Stimulated activated CD8-positive, alpha-beta memory T cell treated with anti-CD3 and anti-CD28 coated beads, Interleukin-7, amount 100 ng/mL, for 48 hours (primary cell): Measurements from ENCODE around the gene STK39.
"Not testable (repeated sequence)": the region's sequence is repeated elsewhere in the genome, so short reads cannot be mapped to it uniquely, and the experiment has no call there.

Experiments
- DNase-seq, 2 donors: peaks; one replicate each; pipeline ENCODE4 v3.0.0-alpha.2; 2020; ENCODE audit warnings: low read depth in 1 of 2; ENCODE audit errors: extremely low read depth in 1 of 2

Gene STK39

DNA sequence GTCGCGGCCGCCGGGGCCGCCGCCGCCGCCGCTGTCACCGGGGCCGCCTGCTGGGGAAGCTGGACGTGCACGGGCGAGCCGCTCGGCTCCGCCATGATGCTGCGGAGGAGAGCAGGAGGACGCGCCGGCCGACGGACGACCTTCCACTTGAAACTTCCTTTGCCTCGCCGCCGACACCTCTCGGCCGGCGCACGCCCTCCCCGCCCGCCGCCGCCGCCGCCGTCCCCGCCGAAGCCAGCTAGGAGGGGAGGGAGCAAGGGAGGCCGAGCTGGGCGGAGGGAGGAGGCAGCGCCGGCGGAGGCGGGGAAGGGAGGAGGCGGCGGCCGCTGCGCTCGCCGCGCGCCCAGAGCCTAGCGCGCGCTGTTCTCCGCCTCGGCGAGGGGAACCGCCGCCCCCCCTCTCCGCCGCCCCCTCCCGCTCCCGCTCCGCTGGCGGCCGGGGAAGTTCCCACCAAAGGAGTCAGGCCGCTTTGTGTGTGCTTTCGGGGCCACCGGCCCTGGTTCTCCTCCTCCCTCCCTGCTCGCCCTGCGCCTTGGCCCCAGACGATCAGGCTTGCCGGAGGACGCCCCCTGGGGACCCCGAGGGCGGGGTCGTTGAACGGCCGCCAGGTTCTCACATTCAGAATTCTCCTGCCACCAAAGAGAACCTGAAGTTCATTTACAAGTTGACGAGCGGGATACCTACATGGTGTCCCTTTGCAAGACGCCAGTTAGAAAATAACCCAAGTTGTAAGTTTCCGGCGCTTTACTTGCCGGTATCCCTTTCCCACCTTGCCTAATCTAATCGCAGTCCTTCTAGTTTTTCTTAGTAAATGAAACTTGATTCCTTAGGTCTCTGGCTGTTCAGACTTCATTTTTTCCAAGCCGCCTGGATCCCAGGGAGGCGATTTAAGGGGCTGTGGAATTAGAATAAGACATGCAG, at the start of gene STK39:
Gene STK39 (minus strand): TSS at position 255 of the 921 bp plus-strand sequence. CDS start 160 bp downstream, at position 95.
- peak; percentile 59 to 63 for DNase-seq

GRCh38 chr2:168295051-168295450, 47.7 kb upstream of the STK39 start:
- DNase-seq, result no peak

DNA sequence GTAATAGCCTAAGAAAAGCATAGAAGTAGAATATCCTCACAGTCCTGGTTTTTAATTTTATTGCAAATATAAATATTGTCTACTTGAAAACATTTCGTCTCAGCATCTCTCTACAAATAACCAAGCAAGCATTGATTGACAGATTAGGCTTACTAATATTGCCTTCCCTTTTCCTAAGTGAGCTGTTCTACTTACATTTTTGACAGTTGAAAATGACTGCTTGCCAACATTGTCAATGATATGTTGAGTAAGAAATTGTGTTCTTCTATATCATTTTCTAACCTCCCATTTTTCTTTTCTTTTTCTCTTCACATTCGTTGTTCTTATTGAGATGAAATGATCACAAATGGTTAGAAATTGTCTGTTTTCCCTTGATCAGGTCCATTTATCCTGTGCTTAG, 47.0 kb upstream of the STK39 start:
- no peak for DNase-seq

DNA sequence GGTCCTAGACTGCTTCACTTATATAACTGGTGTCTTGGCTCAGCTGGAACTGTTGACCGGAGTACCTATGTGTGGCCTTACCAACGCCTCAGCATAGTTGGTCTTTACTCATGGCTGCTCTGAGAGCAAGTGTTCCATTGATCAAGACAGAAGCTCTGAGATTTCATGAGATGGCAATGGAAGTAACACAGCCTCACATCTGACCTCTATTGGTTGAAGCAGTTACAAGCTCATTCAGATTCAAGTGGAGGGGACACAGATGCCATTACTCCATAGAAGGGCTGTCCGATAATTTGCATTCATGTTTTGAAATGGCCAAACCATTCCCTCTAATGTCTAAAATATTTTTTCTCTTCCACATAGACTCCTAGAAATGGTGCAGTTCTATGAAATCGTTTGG, 46.4 kb upstream of the STK39 start:
- no peak for DNase-seq

DNA sequence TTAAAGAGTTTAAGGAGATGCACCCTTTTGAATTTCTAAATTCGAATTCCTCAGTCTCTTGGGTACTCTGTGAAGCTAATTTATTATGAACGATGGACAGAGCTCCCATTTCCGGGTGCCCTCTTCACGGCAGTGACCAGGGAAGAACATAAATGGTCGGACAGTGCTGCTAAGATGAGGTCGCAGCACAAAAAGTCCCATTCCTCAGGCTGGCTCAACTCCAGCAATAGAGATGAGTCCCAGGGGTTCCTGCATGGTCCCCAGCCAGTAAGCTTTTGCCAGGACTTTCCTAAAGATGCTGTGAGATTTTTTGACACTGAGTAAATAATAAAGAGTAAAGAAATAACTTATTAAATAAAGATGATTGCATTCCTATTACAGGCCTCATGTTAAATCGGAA, 43.0 kb upstream of the STK39 start:
- no peak for DNase-seq

GRCh38 chr2:168289880-168290279, 42.5 kb upstream of the STK39 start:
- DNase-seq, result no peak

- no peak for DNase-seq
Measured at GRCh38 chr2:168286535-168286934, 39.1 kb upstream of the STK39 start.

GRCh38 chr2:168278424-168278888, 31.1 kb upstream of the STK39 start:
- DNase-seq, result no peak

GRCh38 chr2:168277276-168277675, 29.9 kb upstream of the STK39 start:
- no peak for DNase-seq

DNA sequence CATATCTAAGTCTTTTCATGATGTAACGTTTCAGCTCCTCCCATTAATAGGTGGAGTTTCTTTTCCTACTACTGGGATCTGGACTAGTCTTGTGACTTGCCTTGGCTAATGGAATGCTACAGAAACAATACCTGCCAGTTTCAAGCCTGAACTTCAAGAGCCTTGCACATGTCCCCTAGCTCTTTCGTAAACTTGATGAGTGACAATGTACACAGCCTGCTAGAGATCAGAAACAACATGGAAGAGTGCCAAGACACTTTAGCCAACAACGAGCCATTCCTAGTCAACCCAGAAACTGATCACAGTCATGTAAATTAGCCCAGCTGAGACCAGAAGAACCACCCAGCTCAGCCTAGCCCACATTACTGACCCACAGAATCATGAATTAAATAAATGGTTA, 24.8 kb upstream of the STK39 start:
- DNase-seq, result no peak

DNA sequence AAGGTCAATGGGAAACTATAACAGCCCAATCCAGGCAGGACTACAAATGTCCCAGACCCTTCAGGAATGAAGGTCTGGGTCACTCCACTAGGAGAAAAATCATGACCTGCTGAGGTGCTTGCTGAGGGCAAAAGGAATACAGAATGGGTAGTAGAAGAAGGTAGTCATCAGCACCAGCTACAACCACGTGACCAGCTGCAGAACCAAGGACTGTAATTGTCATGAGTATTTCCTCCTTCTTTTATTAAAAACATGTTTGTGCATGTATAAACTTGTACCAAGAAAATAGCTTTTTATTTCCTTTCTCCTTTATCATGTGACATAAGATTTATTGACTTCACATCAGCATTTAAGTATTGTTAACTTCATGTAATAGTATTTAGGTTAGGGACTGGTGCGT, 15.5 kb upstream of the STK39 start:
- DNase-seq, result not testable (repeated sequence)

DNA sequence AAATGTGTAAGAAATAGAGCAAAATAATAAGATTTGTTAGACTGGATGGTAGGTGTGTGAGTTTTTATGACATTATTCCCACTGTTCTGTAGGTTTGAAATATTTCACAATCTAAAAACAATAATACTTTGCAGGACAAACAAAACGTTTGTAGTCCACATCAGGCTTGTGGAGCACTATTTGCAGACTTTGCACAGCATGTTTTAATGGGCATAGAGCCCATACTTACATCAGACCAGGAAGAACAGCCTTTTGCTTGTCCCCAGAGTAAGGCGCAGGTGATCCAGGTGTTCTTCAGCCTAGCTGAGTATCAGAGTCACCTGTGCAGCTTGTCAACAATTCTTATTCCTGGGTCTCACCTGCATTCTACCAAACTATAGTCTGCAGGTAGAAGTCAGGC, 9.1 kb upstream of the STK39 start:
- no peak for DNase-seq

- no peak for DNase-seq
Measured at GRCh38 chr2:168255866-168256265, 8.5 kb upstream of the STK39 start.

- DNase-seq, result no peak
Measured at GRCh38 chr2:168255103-168255502, 7.7 kb upstream of the STK39 start.

GRCh38 chr2:168254158-168254935, 7.0 kb upstream of the STK39 start:
- no peak for DNase-seq

DNA sequence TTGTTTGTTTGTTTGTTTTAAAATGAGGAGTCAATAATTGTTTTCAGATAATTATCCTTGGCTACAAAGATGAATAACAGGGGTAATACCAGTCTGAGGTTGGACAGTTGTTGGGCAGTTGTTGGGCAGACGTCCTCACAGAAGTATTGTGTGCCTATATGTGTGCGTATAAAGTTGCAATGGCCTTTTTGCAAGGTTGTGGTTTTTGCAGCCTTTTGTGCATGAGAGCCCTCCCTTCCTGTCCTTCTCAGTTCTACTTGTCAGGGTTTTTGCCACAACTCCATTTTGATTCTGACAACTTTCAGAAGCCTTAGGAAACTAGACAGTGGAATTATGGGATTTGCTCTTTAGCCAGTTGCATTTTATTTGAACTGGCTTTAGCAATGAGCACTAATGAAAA, 6.0 kb upstream of the STK39 start:
- no peak for DNase-seq

GRCh38 chr2:168252976-168253375, 5.6 kb upstream of the STK39 start:
- DNase-seq, result no peak

DNA sequence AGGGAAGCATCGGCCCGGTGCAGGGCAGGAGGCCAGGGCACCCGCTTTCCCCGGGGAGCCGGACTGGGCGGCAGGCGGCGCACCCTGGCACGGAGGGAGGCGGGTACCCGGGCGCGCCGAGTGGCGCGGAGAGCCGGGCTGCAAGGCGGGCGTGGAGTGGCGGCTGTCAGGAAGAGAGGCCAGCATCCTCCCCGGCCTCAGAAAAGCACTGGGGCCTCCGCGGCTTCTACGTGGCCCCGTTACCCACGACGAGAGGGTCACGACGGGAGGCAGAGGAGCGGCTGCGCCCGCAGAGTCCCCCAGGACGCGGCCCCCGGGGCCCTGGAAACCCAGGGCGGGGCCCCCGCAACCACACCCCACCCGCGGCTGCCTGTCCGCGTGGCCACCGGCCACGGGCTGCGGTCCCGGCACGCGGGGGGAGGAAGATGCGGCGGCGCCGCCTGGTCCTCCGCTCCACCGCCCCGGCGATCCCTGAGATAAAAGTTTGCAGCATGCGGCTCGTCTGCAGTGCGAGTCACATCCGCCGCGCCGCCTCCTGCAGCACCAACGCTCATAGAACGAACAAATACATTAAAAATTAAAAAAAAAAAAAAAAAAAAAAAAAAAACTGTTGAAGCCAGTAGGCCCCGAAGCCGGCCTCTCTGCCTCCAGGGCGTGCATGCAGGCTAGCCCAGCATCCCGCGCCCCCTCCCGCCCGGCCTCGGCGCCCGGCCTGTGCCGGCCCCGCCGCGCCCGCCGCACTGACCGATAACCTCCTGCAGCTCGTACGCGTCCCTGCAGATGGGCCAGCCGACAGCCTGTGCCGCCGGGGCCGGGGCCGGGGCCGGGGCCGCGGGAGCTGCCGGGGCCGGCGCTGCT, 683 bp downstream of the STK39 start:
- peak; percentile 47 to 49 for DNase-seq

- DNase-seq, result no peak
Measured at GRCh38 chr2:168246072-168246482, 1.3 kb downstream of the STK39 start.

DNA sequence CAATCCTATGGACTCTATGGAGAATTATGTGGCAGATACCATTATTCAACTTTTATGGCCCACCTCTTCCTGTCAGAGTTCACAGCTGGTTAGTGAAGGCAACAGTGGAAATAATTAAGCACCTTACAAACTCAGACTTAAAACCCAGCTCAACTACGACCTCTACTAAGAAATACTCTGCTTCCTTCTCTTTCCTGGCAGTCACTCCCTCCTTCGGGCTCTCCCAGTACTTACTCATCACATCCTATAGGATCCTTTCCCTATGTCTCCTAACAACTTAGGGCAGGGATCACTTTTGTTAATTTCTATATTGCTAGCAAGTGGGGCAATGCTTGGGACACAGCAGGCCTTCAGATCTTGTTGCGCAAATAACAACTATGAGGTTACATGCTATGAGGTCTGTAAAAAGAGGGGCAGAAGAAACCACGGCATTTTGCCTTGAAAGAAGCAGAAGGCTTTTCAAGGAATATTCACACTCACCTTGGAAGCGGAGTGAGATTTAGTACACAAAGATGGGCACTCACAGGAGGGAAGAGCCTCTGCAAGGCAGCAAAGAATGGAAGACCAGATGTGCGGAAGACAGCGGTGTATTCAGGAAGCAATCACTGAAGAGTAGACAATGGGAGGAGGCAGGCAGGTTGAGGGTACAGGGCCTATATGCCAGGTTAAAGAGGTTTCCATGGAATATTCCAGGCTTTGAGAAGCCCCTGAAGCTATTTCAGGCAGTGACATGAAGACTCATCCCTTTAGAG, 2.1 kb downstream of the STK39 start:
- no peak for DNase-seq
